Body of pancreas (tissue), 4 donors: ENCODE results near the gene HDAC6.

Experiments
- POLR2A ChIP-seq, 3 donors: fragments of 450-650 bp; IDR thresholded peaks; one replicate each; pipeline ENCODE4 v1.6.1; 2016; ENCODE audit warnings: antibody characterized with exemption in 3 of 3, mild to moderate bottlenecking in 2 of 3
- TF ChIP-seq, protein P1 (sequence below), 7 experiments: fragments of 450-650 bp in 4 of 7; fragments of 200-600 bp in 3 of 7; sonication (generic) in 3 of 7; IDR thresholded peaks; one replicate each; pipeline ENCODE4 v1.5.1; 2016 to 2019; ENCODE audit warnings: antibody characterized with exemption in 7 of 7

DNA sequence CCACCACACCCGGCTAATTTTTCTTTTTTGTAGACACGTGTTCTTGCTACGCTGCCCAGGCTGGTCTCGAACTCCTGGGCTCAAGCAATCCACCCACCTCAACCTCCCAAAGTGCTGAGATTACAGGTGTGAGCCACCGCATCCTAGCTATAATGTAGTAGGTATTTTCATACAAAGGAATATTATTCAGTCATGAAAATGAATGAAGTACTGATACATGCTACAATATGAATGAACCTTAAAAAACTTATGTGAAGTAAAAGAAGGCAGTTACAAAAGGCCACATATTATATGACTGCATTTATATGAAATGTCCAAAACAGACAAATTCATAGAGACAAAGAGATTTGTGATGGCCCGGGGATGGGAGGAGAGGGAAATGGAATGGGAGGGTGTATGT lies 20.2 kb upstream of the HDAC6 start:
- TF ChIP-seq, protein P1, sequence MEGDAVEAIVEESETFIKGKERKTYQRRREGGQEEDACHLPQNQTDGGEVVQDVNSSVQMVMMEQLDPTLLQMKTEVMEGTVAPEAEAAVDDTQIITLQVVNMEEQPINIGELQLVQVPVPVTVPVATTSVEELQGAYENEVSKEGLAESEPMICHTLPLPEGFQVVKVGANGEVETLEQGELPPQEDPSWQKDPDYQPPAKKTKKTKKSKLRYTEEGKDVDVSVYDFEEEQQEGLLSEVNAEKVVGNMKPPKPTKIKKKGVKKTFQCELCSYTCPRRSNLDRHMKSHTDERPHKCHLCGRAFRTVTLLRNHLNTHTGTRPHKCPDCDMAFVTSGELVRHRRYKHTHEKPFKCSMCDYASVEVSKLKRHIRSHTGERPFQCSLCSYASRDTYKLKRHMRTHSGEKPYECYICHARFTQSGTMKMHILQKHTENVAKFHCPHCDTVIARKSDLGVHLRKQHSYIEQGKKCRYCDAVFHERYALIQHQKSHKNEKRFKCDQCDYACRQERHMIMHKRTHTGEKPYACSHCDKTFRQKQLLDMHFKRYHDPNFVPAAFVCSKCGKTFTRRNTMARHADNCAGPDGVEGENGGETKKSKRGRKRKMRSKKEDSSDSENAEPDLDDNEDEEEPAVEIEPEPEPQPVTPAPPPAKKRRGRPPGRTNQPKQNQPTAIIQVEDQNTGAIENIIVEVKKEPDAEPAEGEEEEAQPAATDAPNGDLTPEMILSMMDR (IDR thresholded peaks at IDR 0.05), result no peak
- TF ChIP-seq POLR2A (IDR thresholded peaks at IDR 0.05), result no peak
